ENCODE measurements around the gene SIRPG. TPM values are rescaled to one million over a fixed set of nuclear protein-coding genes. Genes with fewer than 3 reads are reported as not detected.
A peak's percentile ranks its signal among the peaks of the same experiment; 100 is the strongest.
"Not testable (repeated sequence)": the region's sequence is repeated elsewhere in the genome, so short reads cannot be mapped to it uniquely, and the experiment has no call there.

The SIRPG gene
- total and polyA plus RNA-seq, 2 donors, result 26.0 to 51.0 TPM

GRCh38 chr20:1625083-1625690 lies 32.4 kb downstream of the SIRPG start:
- no peaks in the 10 kb centered on the region for H3K27me3 ChIP-seq (ENCODE audit: control insufficient read depth in 2 of 2, insufficient read depth in 1 of 2, low read length in 1 of 2)
- peak in 1 of 9 donors; percentile 0 for DNase-seq (ENCODE audit: low read depth in 6 of 9, low spot score in 9 of 9)
- H3K27ac ChIP-seq (ENCODE audit: low read depth in 1 of 2, low read length in 1 of 2), result no peak overlapping the region
- H3K9me3 ChIP-seq (ENCODE audit: control insufficient read depth in 2 of 2, insufficient read depth in 1 of 2, low read length in 1 of 2), result no peaks in the 10 kb centered on the region
- H3K36me3 ChIP-seq (ENCODE audit: control insufficient read depth in 2 of 2, insufficient read depth in 2 of 2, low read length in 1 of 2), result peaks cover under 1 to 3% of the 10 kb centered on the region in 2 donors
- H3K4me1 ChIP-seq (ENCODE audit: control insufficient read depth in 2 of 2, insufficient read depth in 2 of 2, low read length in 2 of 2), result peaks cover 2 to 7% of the 10 kb centered on the region in 2 donors
- 86% methylated on average over 2 of the region's 2 CpGs for WGBS
- no peak overlapping the region for H3K4me3 ChIP-seq (ENCODE audit: low read length in 2 of 2)

GRCh38 chr20:1623501-1624205 lies 33.9 kb downstream of the SIRPG start:
- H3K27me3 ChIP-seq (ENCODE audit: control insufficient read depth in 2 of 2, insufficient read depth in 1 of 2, low read length in 1 of 2), result no peaks in the 10 kb centered on the region
- DNase-seq (ENCODE audit: low read depth in 6 of 9, low spot score in 9 of 9), result peak in 1 of 9 donors; percentile 5
- H3K9me3 ChIP-seq (ENCODE audit: control insufficient read depth in 2 of 2, insufficient read depth in 1 of 2, low read length in 1 of 2), result no peaks in the 10 kb centered on the region
- WGBS, result 93% methylated on average over 14 of the region's 14 CpGs
- no peak overlapping the region for H3K4me3 ChIP-seq (ENCODE audit: low read length in 2 of 2)
- H3K4me1 ChIP-seq (ENCODE audit: control insufficient read depth in 2 of 2, insufficient read depth in 2 of 2, low read length in 2 of 2), result peaks cover 2 to 15% of the 10 kb centered on the region in 2 donors
- no peak overlapping the region for H3K27ac ChIP-seq (ENCODE audit: low read depth in 1 of 2, low read length in 1 of 2)
- no peaks in the 10 kb centered on the region for H3K36me3 ChIP-seq (ENCODE audit: control insufficient read depth in 2 of 2, insufficient read depth in 2 of 2, low read length in 1 of 2)

- Histone ChIP-seq H3K4me3 (ENCODE audit: low read length in 2 of 2) (no peak overlapping the region), H3K27ac (ENCODE audit: low read depth in 1 of 2, low read length in 1 of 2) (no peak overlapping the region), H3K9me3 (ENCODE audit: control insufficient read depth in 2 of 2, insufficient read depth in 1 of 2, low read length in 1 of 2) (no peaks in the 10 kb centered on the region), H3K27me3 (ENCODE audit: control insufficient read depth in 2 of 2, insufficient read depth in 1 of 2, low read length in 1 of 2) (no peaks in the 10 kb centered on the region), H3K36me3 (ENCODE audit: control insufficient read depth in 2 of 2, insufficient read depth in 2 of 2, low read length in 1 of 2) (no peaks in the 10 kb centered on the region), H3K4me1 (ENCODE audit: control insufficient read depth in 2 of 2, insufficient read depth in 2 of 2, low read length in 2 of 2) (peaks cover 2 to 15% of the 10 kb centered on the region in 2 donors)
- peak in 2 of 9 donors; percentile 9 to 47 for DNase-seq (ENCODE audit: low read depth in 6 of 9, low spot score in 9 of 9)
- 3% methylated on average over 1 of the region's 1 CpG for WGBS
These were observed 35.1 kb downstream of the SIRPG start for GRCh38 chr20:1622450-1622849.

GRCh38 chr20:1621316-1621715 lies 36.3 kb downstream of the SIRPG start:
- no peaks in the 10 kb centered on the region for H3K9me3 ChIP-seq (ENCODE audit: control insufficient read depth in 2 of 2, insufficient read depth in 1 of 2, low read length in 1 of 2)
- peaks cover 2 to 15% of the 10 kb centered on the region in 2 donors for H3K4me1 ChIP-seq (ENCODE audit: control insufficient read depth in 2 of 2, insufficient read depth in 2 of 2, low read length in 2 of 2)
- H3K4me3 ChIP-seq (ENCODE audit: low read length in 2 of 2), result no peak overlapping the region
- no peaks in the 10 kb centered on the region for H3K36me3 ChIP-seq (ENCODE audit: control insufficient read depth in 2 of 2, insufficient read depth in 2 of 2, low read length in 1 of 2)
- 96% methylated on average over 1 of the region's 1 CpG for WGBS
- H3K27me3 ChIP-seq (ENCODE audit: control insufficient read depth in 2 of 2, insufficient read depth in 1 of 2, low read length in 1 of 2), result no peaks in the 10 kb centered on the region
- no peak overlapping the region for H3K27ac ChIP-seq (ENCODE audit: low read depth in 1 of 2, low read length in 1 of 2)
- DNase-seq (ENCODE audit: low read depth in 6 of 9, low spot score in 9 of 9), result no peak

- peak in 2 of 9 donors; percentile 4 to 43 for DNase-seq (ENCODE audit: low read depth in 6 of 9, low spot score in 9 of 9)
- H3K4me3 ChIP-seq (ENCODE audit: low read length in 2 of 2), result no peak within 1 kb of the TSS
- H3K27me3 ChIP-seq (ENCODE audit: control insufficient read depth in 2 of 2, insufficient read depth in 1 of 2, low read length in 1 of 2), result no peaks in the 10 kb centered on the region
- no peaks in the 10 kb centered on the region for H3K36me3 ChIP-seq (ENCODE audit: control insufficient read depth in 2 of 2, insufficient read depth in 2 of 2, low read length in 1 of 2)
- H3K4me1 ChIP-seq (ENCODE audit: control insufficient read depth in 2 of 2, insufficient read depth in 2 of 2, low read length in 2 of 2), result peaks cover 2 to 15% of the 10 kb centered on the region in 2 donors
- H3K27ac ChIP-seq (ENCODE audit: low read depth in 1 of 2, low read length in 1 of 2), result peak within 1 kb of the TSS in 1 of 2 donors; percentile 19
- no peaks in the 10 kb centered on the region for H3K9me3 ChIP-seq (ENCODE audit: control insufficient read depth in 2 of 2, insufficient read depth in 1 of 2, low read length in 1 of 2)
- 12% methylated on average over 5 of the region's 5 CpGs for WGBS
These were observed 37.6 kb downstream of the SIRPG start, which contains the start of gene SIRPB1 for GRCh38 chr20:1619861-1620444. TSS of gene SIRPB1 (minus strand) at chr20:1620009. CDS start at chr20:1619944, 65 bp downstream.

GRCh38 chr20:1618954-1619540 lies 38.5 kb downstream of the SIRPG start:
- Histone ChIP-seq H3K27me3 (ENCODE audit: control insufficient read depth in 2 of 2, insufficient read depth in 1 of 2, low read length in 1 of 2) (no peaks in the 10 kb centered on the region), H3K4me3 (ENCODE audit: low read length in 2 of 2) (no peak overlapping the region), H3K4me1 (ENCODE audit: control insufficient read depth in 2 of 2, insufficient read depth in 2 of 2, low read length in 2 of 2) (peaks cover 2 to 15% of the 10 kb centered on the region in 2 donors), H3K27ac (ENCODE audit: low read depth in 1 of 2, low read length in 1 of 2) (no peak overlapping the region), H3K36me3 (ENCODE audit: control insufficient read depth in 2 of 2, insufficient read depth in 2 of 2, low read length in 1 of 2) (no peaks in the 10 kb centered on the region), H3K9me3 (ENCODE audit: control insufficient read depth in 2 of 2, insufficient read depth in 1 of 2, low read length in 1 of 2) (no peaks in the 10 kb centered on the region)
- peak in 1 of 9 donors; percentile 1 for DNase-seq (ENCODE audit: low read depth in 6 of 9, low spot score in 9 of 9)

GRCh38 chr20:1618479-1618878 lies 39.1 kb downstream of the SIRPG start:
- H3K4me3 ChIP-seq (ENCODE audit: low read length in 2 of 2), result no peak overlapping the region

GRCh38 chr20:1616858-1617434 lies 40.6 kb downstream of the SIRPG start:
- Histone ChIP-seq H3K9me3 (ENCODE audit: control insufficient read depth in 2 of 2, insufficient read depth in 1 of 2, low read length in 1 of 2) (no peaks in the 10 kb centered on the region), H3K27ac (ENCODE audit: low read depth in 1 of 2, low read length in 1 of 2) (no peak overlapping the region), H3K36me3 (ENCODE audit: control insufficient read depth in 2 of 2, insufficient read depth in 2 of 2, low read length in 1 of 2) (no peaks in the 10 kb centered on the region), H3K4me1 (ENCODE audit: control insufficient read depth in 2 of 2, insufficient read depth in 2 of 2, low read length in 2 of 2) (peaks cover 0 to 9% of the 10 kb centered on the region in 2 donors), H3K27me3 (ENCODE audit: control insufficient read depth in 2 of 2, insufficient read depth in 1 of 2, low read length in 1 of 2) (no peaks in the 10 kb centered on the region), H3K4me3 (ENCODE audit: low read length in 2 of 2) (no peak overlapping the region)
- DNase-seq (ENCODE audit: low read depth in 6 of 9, low spot score in 9 of 9), result no peak

More at GRCh38 chr20:1618479-1618878, 39.1 kb downstream of the SIRPG start:
- peaks cover 2 to 14% of the 10 kb centered on the region in 2 donors for H3K4me1 ChIP-seq (ENCODE audit: control insufficient read depth in 2 of 2, insufficient read depth in 2 of 2, low read length in 2 of 2)
- DNase-seq (ENCODE audit: low read depth in 6 of 9, low spot score in 9 of 9), result no peak
- no peak overlapping the region for H3K27ac ChIP-seq (ENCODE audit: low read depth in 1 of 2, low read length in 1 of 2)
- no peaks in the 10 kb centered on the region for H3K9me3 ChIP-seq (ENCODE audit: control insufficient read depth in 2 of 2, insufficient read depth in 1 of 2, low read length in 1 of 2)
- H3K36me3 ChIP-seq (ENCODE audit: control insufficient read depth in 2 of 2, insufficient read depth in 2 of 2, low read length in 1 of 2), result no peaks in the 10 kb centered on the region
- H3K27me3 ChIP-seq (ENCODE audit: control insufficient read depth in 2 of 2, insufficient read depth in 1 of 2, low read length in 1 of 2), result no peaks in the 10 kb centered on the region

GRCh38 chr20:1610404-1610803 lies 47.2 kb downstream of the SIRPG start:
- not testable (repeated sequence) for DNase-seq (ENCODE audit: low read depth in 6 of 9, low spot score in 9 of 9); H3K36me3 ChIP-seq (ENCODE audit: control insufficient read depth in 2 of 2, insufficient read depth in 2 of 2, low read length in 1 of 2); H3K27me3 ChIP-seq (ENCODE audit: control insufficient read depth in 2 of 2, insufficient read depth in 1 of 2, low read length in 1 of 2); H3K9me3 ChIP-seq (ENCODE audit: control insufficient read depth in 2 of 2, insufficient read depth in 1 of 2, low read length in 1 of 2); H3K27ac ChIP-seq (ENCODE audit: low read depth in 1 of 2, low read length in 1 of 2); H3K4me1 ChIP-seq (ENCODE audit: control insufficient read depth in 2 of 2, insufficient read depth in 2 of 2, low read length in 2 of 2); H3K4me3 ChIP-seq (ENCODE audit: low read length in 2 of 2)
- no CpG with 5 or more reads among the region's 5 CpGs for WGBS
